B cell (primary cell): ENCODE measurements around the gene ZNF689. TPM values are rescaled to one million over a fixed set of nuclear protein-coding genes. Genes with fewer than 3 reads are reported as not detected.

Experiments
- ATAC-seq: fragments of 200-7000 bp; cut with Tn5 transposase; one replicate; pipeline ENCODE4 v1.10.0; 2021; ENCODE audit warnings: low read depth, mild to moderate bottlenecking, moderate number of reproducible peaks, moderate library complexity
- CTCF ChIA-PET: fragments of 350-600 bp; sonication (Branson Sonifier 250); formaldehyde crosslinking; loops from one replicate; lab custom pipeline; 2021; ENCODE audit warnings: antibody characterized with exemption, inconsistent platforms; lab: Charles Lee
- POLR2A ChIA-PET: fragments of 350-600 bp; sonication (Branson Sonifier 250); formaldehyde crosslinking; loops from one replicate; lab custom pipeline; 2021; ENCODE audit warnings: antibody characterized with exemption; lab: Charles Lee
- DNase-seq: peaks from one replicate; pipeline ENCODE4 v3.0.0; 2013
- H2AFZ ChIP-seq: 2 replicates; pipeline ENCODE4 v1.6.1; 2012; ENCODE audit warnings: mild to moderate bottlenecking, low read depth, low read length; ENCODE audit not compliant: insufficient read depth, poor library complexity, severe bottlenecking
- H3K27ac ChIP-seq, 2 donors: 1 replicate in 1 of 2; 2 replicates in 1 of 2; pipeline ENCODE4 v1.5.1; 2012 to 2013; ENCODE audit warnings: low read length in 2 of 2, mild to moderate bottlenecking in 2 of 2, moderate library complexity in 1 of 2
- H3K27me3 ChIP-seq, 4 experiments: fragments of 200-600 bp in 1 of 4; sonication (generic) in 1 of 4; replicated peaks in 1 of 4; 1 replicate in 2 of 4; 2 replicates in 2 of 4; pipeline versions ENCODE4 v1.6.1 to v1.7.0; 2013 to 2016; ENCODE audit warnings: low read length in 3 of 4, mild to moderate bottlenecking in 2 of 4, mixed read lengths in 1 of 4, moderate library complexity in 1 of 4; ENCODE audit not compliant: insufficient read depth in 4 of 4, control insufficient read depth in 3 of 4; ENCODE audit errors: control extremely low read depth in 1 of 4
- H3K36me3 ChIP-seq, 2 experiments: replicated peaks in 1 of 2; 1 replicate in 1 of 2; 2 replicates in 1 of 2; pipeline versions ENCODE4 v1.6.1 to v1.7.1; 2013; ENCODE audit warnings: low read length in 1 of 2; ENCODE audit not compliant: insufficient read depth in 2 of 2, control insufficient read depth in 1 of 2; ENCODE audit errors: control extremely low read depth in 1 of 2, extremely low read depth in 1 of 2
- H3K4me1 ChIP-seq, 2 donors: fragments of 200-600 bp in 1 of 2; sonication (generic) in 1 of 2; 1 replicate in 1 of 2; 2 replicates in 1 of 2; pipeline versions ENCODE4 v1.5.1 to v1.6.1; 2013 to 2017; ENCODE audit warnings: low read length in 2 of 2; ENCODE audit not compliant: control insufficient read depth in 2 of 2, insufficient read depth in 2 of 2
- H3K4me2 ChIP-seq: replicated peaks from 2 replicates; pipeline ENCODE3; 2012; ENCODE audit warnings: mild to moderate bottlenecking, low read depth, low read length; ENCODE audit not compliant: poor library complexity, severe bottlenecking
- H3K4me3 ChIP-seq, 5 experiments: fragments of 200-600 bp in 1 of 5; sonication (generic) in 1 of 5; 1 replicate in 3 of 5; 2 replicates in 2 of 5; pipeline versions ENCODE4 v1.5.1 to v1.7.0; 2011 to 2016; ENCODE audit warnings: low read length in 4 of 5, mild to moderate bottlenecking in 4 of 5, low read depth in 2 of 5, control low read depth in 1 of 5, moderate library complexity in 1 of 5; ENCODE audit not compliant: insufficient read depth in 1 of 5; ENCODE audit errors: control extremely low read depth in 1 of 5, extremely low read depth in 1 of 5
- H3K79me2 ChIP-seq: fragments of 200-600 bp; sonication (generic); one replicate; pipeline ENCODE4 v1.6.0; 2016; ENCODE audit warnings: low read length; ENCODE audit not compliant: control insufficient read depth, insufficient read depth
- H3K9ac ChIP-seq: fragments of 200-600 bp; sonication (generic); 2 replicates; pipeline ENCODE4 v1.6.1; 2017; ENCODE audit warnings: mild to moderate bottlenecking, low read length, moderate library complexity
- H3K9me3 ChIP-seq, 3 donors: one replicate each; pipeline versions ENCODE4 v1.6.1 to v1.7.1; 2013; ENCODE audit warnings: low read length in 2 of 3; ENCODE audit not compliant: control insufficient read depth in 2 of 3, insufficient read depth in 1 of 3; ENCODE audit errors: control extremely low read depth in 1 of 3
- H4K20me1 ChIP-seq: 2 replicates; pipeline ENCODE4 v1.6.0; 2012; ENCODE audit warnings: mild to moderate bottlenecking, low read length; ENCODE audit not compliant: insufficient read depth, control insufficient read depth, poor library complexity, severe bottlenecking
- H3K27ac Mint-ChIP-seq: one replicate; pipeline ENCODE4 v1.8.0; 2021; ENCODE audit warnings: mixed read lengths
- H3K27me3 Mint-ChIP-seq: one replicate; pipeline ENCODE4 v1.8.0; 2021; ENCODE audit warnings: mixed read lengths
- H3K4me1 Mint-ChIP-seq: one replicate; pipeline ENCODE4 v1.8.0; 2021; ENCODE audit warnings: mixed read lengths
- H3K4me3 Mint-ChIP-seq: one replicate; pipeline ENCODE4 v1.8.0; 2021; ENCODE audit warnings: mixed read lengths
- H3K9me3 Mint-ChIP-seq: one replicate; pipeline ENCODE4 v1.8.0; 2022; ENCODE audit warnings: mixed read lengths; ENCODE audit not compliant: insufficient read depth
- EZH2 ChIP-seq: IDR thresholded peaks from 2 replicates; pipeline ENCODE4 v1.6.1; 2012; ENCODE audit warnings: borderline replicate concordance, low read depth, mild to moderate bottlenecking, moderate library complexity, low read length; ENCODE audit not compliant: insufficient read depth, poor library complexity, severe bottlenecking
- WGBS: methylation state at CpG from one replicate; pipeline ENCODE4 v1.1.5; 2013; ENCODE audit warnings: missing lambda C conversion rate; ENCODE audit not compliant: insufficient coverage; 5-methylcytosine and 5-hydroxymethylcytosine counted together
- intact Hi-C: fragments of 100-400 bp; cut with micrococcal nuclease; formaldehyde crosslinking; loops from one replicate; pipeline ENCODE4 v1.10.0; 2022
- polyA plus RNA-seq: library from polyadenylated mRNA; depleted of rRNA; stranded (reverse); fragments of >200 nt; gene quantifications from 2 replicates; pipeline ENCODE4 v1.2.3, GENCODE V29; 2012
- total RNA-seq, 2 donors: library from RNA; stranded (reverse); fragments of 120-200 nt in 1 of 2; gene quantifications; 1 replicate in 1 of 2; 2 replicates in 1 of 2; pipeline versions ENCODE4 v1.2.3 to v1.2.4, GENCODE V29; 2013 to 2022
- TF ChIP-seq, protein P1 (sequence below): fragments of 200-600 bp; IDR thresholded peaks from one replicate; pipeline ENCODE4 v1.8.0; 2022; ENCODE audit warnings: antibody characterized with exemption, mild to moderate bottlenecking

Gene ZNF689
- total and polyA plus RNA-seq, 2 donors (not counting 1 experiment from before 2014, with no cell fraction given), result 8.1 to 12.4 TPM

DNA sequence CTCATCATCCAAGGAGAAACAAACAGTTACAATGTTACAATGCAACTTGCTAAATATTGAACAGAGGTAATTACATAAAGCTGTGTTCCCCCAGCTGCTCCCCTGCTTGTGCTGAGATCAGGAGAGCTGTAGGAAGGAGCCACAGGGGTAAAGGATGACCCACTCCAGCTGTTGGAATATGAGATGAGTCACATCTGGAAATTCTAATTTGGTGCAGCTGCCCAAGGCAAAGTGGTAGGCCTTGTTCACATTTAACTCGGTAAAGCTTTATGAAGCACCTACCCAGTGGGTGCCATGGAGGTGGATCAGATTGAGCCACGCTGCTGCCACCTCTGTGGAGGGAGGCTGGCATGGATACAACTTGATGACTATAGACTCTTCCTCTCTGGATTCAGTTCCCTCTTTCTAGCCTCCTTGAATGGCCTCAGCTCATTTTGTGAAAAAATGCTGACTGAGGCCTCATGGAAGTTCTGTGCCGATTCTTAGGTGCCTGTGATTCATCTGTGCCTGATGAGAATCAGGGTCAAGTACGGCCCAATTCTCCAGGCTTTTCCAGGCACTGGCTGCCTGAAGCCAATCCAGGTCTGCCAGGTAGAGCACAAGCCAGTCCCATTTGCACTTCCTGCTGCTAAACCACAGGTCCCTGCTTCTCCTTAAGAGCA lies 7.4 kb downstream of the ZNF689 start:
- Histone ChIP-seq H3K27ac (no peak overlapping the region), H2AFZ (no peak overlapping the region), H3K4me3 (no peak overlapping the region), H3K9ac (no peak overlapping the region), H3K4me1 (no peaks in the 10 kb centered on the region), H3K36me3 (peaks cover 0 to 27% of the 10 kb centered on the region in 2 experiments), H3K27me3 (no peaks in the 10 kb centered on the region), H3K9me3 (no peaks in the 10 kb centered on the region), H3K79me2 (peaks cover 3% of the 10 kb centered on the region), H3K4me2 (no peak overlapping the region), H4K20me1 (no peaks in the 10 kb centered on the region)
- ChIA-PET POLR2A (interaction anchor here (0.6 kb wide), 1 partner anchor 19 kb away, joined by 3 read pairs; no protein-coding TSS in a partner anchor), CTCF (interaction anchor here (0.5 to 2.7 kb wide), 4 partner anchors 12 to 154 kb away, joined by 3 to 13 read pairs (median 6); no protein-coding TSS in a partner anchor)
- DNase-seq (no peak), ATAC-seq (no peak)
- no peaks in the 10 kb centered on the region for H3K27me3 Mint-ChIP-seq
- peaks cover 3% of the 10 kb centered on the region for H3K4me1 Mint-ChIP-seq
- no peaks in the 10 kb centered on the region for H3K9me3 Mint-ChIP-seq
- WGBS, result 91% methylated on average over 3 of the region's 4 CpGs
- TF ChIP-seq EZH2, result no peak
- TF ChIP-seq, protein P1, sequence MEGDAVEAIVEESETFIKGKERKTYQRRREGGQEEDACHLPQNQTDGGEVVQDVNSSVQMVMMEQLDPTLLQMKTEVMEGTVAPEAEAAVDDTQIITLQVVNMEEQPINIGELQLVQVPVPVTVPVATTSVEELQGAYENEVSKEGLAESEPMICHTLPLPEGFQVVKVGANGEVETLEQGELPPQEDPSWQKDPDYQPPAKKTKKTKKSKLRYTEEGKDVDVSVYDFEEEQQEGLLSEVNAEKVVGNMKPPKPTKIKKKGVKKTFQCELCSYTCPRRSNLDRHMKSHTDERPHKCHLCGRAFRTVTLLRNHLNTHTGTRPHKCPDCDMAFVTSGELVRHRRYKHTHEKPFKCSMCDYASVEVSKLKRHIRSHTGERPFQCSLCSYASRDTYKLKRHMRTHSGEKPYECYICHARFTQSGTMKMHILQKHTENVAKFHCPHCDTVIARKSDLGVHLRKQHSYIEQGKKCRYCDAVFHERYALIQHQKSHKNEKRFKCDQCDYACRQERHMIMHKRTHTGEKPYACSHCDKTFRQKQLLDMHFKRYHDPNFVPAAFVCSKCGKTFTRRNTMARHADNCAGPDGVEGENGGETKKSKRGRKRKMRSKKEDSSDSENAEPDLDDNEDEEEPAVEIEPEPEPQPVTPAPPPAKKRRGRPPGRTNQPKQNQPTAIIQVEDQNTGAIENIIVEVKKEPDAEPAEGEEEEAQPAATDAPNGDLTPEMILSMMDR, result no peak
- intact Hi-C loops, result no loop called here
- no peak overlapping the region for H3K4me3 Mint-ChIP-seq
- no peak overlapping the region for H3K27ac Mint-ChIP-seq

DNA sequence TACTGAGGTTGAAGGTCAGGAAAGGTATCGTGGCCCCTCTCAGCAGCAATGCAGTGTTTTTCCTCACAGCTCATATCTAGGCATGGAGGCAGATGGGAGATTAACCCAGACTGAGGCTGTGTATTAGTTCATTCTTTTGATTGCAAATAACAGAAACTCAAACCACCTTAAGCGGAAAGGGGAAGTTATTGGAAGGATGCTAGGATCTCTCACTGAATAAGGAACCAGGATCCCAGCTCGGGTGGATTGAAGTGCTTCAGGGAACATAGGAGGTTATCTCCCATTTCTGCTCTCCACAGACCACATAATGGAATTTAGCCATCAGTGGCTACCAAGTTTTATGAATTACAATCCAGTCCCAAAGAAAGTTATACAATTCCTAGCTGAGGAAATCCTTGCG lies 8.2 kb downstream of the ZNF689 start:
- TF ChIP-seq, protein P1, result no peak
- TF ChIP-seq EZH2, result no peak
- H3K4me2 ChIP-seq, result no peak overlapping the region
- H3K4me3 Mint-ChIP-seq, result no peak overlapping the region
- no peak overlapping the region for H3K27ac Mint-ChIP-seq
- peaks cover 0 to 27% of the 10 kb centered on the region in 2 experiments for H3K36me3 ChIP-seq
- H3K27me3 Mint-ChIP-seq, result no peaks in the 10 kb centered on the region
- H3K4me1 Mint-ChIP-seq, result peaks cover 2% of the 10 kb centered on the region
- ATAC-seq (no peak), DNase-seq (no peak)
- no peaks in the 10 kb centered on the region for H4K20me1 ChIP-seq
- H3K9ac ChIP-seq, result no peak overlapping the region
- POLR2A ChIA-PET, result no interaction called here
- no peaks in the 10 kb centered on the region for H3K79me2 ChIP-seq
- H2AFZ ChIP-seq, result no peak overlapping the region
- CTCF ChIA-PET, result interaction anchor here (0.5 to 2.7 kb wide), 4 partner anchors 13 to 153 kb away, joined by 3 to 13 read pairs (median 6); no protein-coding TSS in a partner anchor
- intact Hi-C loops, result no loop called here
- H3K4me1 ChIP-seq, result no peaks in the 10 kb centered on the region
- H3K9me3 ChIP-seq, result no peaks in the 10 kb centered on the region
- no peaks in the 10 kb centered on the region for H3K9me3 Mint-ChIP-seq
- no peak overlapping the region for H3K27ac ChIP-seq
- H3K4me3 ChIP-seq, result no peak overlapping the region
- no peaks in the 10 kb centered on the region for H3K27me3 ChIP-seq
- WGBS, result 100% methylated on average over 1 of the region's 4 CpGs
